T-cell (primary cell): ENCODE data around the gene UTP14C. TPM values are rescaled to one million over a fixed set of nuclear protein-coding genes. Genes with fewer than 3 reads are reported as not detected.
"Not testable (repeated sequence)": the region's sequence is repeated elsewhere in the genome, so short reads cannot be mapped to it uniquely, and the experiment has no call there.

Source experiments
- ATAC-seq, 4 experiments: fragments of 200-7000 bp in 3 of 4; fragments of 150-1000 bp in 1 of 4; cut with Tn5 transposase; replicated peaks in 1 of 4; 1 replicate in 3 of 4; 2 replicates in 1 of 4; pipeline ENCODE4 v1.10.0; 2021; ENCODE audit warnings: moderate library complexity in 3 of 4, mild to moderate bottlenecking in 2 of 4, moderate number of reproducible peaks in 1 of 4
- CTCF ChIA-PET, 2 donors: fragments of 300-600 bp; sonication (Branson Sonifier 250); formaldehyde crosslinking; loops; one replicate each; lab custom pipeline; 2022; ENCODE audit warnings: antibody characterized with exemption in 2 of 2; lab: Charles Lee
- POLR2A ChIA-PET, 2 donors: fragments of 300-600 bp; sonication (Branson Sonifier 250); formaldehyde crosslinking; loops; one replicate each; lab custom pipeline; 2022; ENCODE audit warnings: antibody characterized with exemption in 2 of 2; lab: Charles Lee
- DNase-seq, 35 experiments: peaks; one replicate each; pipeline versions ENCODE4 v3.0.0 to v3.0.0-alpha.2; 2013 to 2023
- H3K27ac ChIP-seq: one replicate; pipeline ENCODE4 v1.5.1; 2013; ENCODE audit warnings: low read length
- H3K27me3 ChIP-seq, 2 experiments: replicated peaks in 1 of 2; 1 replicate in 1 of 2; 2 replicates in 1 of 2; pipeline versions ENCODE4 v1.6.1 to v1.7.0; 2013; ENCODE audit warnings: low read length in 1 of 2, mixed read lengths in 1 of 2; ENCODE audit not compliant: control insufficient read depth in 2 of 2, insufficient read depth in 2 of 2; ENCODE audit errors: extremely low read depth in 1 of 2
- H3K36me3 ChIP-seq, 2 donors: 1 replicate in 1 of 2; 2 replicates in 1 of 2; pipeline versions ENCODE4 v1.6.1 to v1.7.0; 2013; ENCODE audit warnings: low read length in 1 of 2; ENCODE audit not compliant: control insufficient read depth in 2 of 2, insufficient read depth in 1 of 2; ENCODE audit errors: extremely low read depth in 1 of 2
- H3K4me1 ChIP-seq, 2 experiments: 1 replicate in 1 of 2; 2 replicates in 1 of 2; pipeline versions ENCODE4 v1.6.1 to v1.7.0; 2013; ENCODE audit warnings: low read length in 2 of 2, mixed read lengths in 1 of 2; ENCODE audit not compliant: insufficient read depth in 2 of 2, control insufficient read depth in 1 of 2; ENCODE audit errors: extremely low read depth in 1 of 2
- H3K4me3 ChIP-seq, 2 donors: 1 replicate in 1 of 2; 2 replicates in 1 of 2; pipeline versions ENCODE4 v1.5.1 to v1.7.0; 2013; ENCODE audit warnings: mild to moderate bottlenecking in 2 of 2, low read length in 1 of 2, moderate library complexity in 1 of 2; ENCODE audit not compliant: control insufficient read depth in 1 of 2; ENCODE audit errors: extremely low read depth in 1 of 2
- H3K9me3 ChIP-seq: 2 replicates; pipeline ENCODE4 v1.7.0; 2013
- H3K27ac Mint-ChIP-seq, 2 donors: one replicate each; pipeline ENCODE4 v1.8.0; 2020 to 2021; ENCODE audit warnings: mild to moderate bottlenecking in 2 of 2, mixed read lengths in 2 of 2
- H3K27me3 Mint-ChIP-seq, 2 donors: one replicate each; pipeline ENCODE4 v1.8.0; 2021 to 2022; ENCODE audit warnings: mixed read lengths in 2 of 2
- H3K36me3 Mint-ChIP-seq: one replicate; pipeline ENCODE4 v1.8.0; 2021; ENCODE audit warnings: mixed read lengths
- H3K4me1 Mint-ChIP-seq, 3 donors: one replicate each; pipeline ENCODE4 v1.8.0; 2020 to 2022; ENCODE audit warnings: mixed read lengths in 3 of 3, mild to moderate bottlenecking in 1 of 3
- H3K4me3 Mint-ChIP-seq, 3 donors: one replicate each; pipeline ENCODE4 v1.8.0; 2020 to 2022; ENCODE audit warnings: mild to moderate bottlenecking in 3 of 3, mixed read lengths in 3 of 3, moderate library complexity in 3 of 3
- H3K9me3 Mint-ChIP-seq, 3 donors: one replicate each; pipeline ENCODE4 v1.8.0; 2020 to 2022; ENCODE audit warnings: mixed read lengths in 3 of 3
- WGBS: methylation state at CpG from one replicate; pipeline ENCODE4 v1.1.5; 2013; ENCODE audit warnings: missing lambda C conversion rate; ENCODE audit not compliant: insufficient coverage; 5-methylcytosine and 5-hydroxymethylcytosine counted together
- total RNA-seq, 35 experiments: library from RNA in 6 of 35; stranded (reverse) in 6 of 35; fragments of 120-200 nt in 1 of 35; gene quantifications; one replicate each; pipeline versions ENCODE4 v1.2.1 to v1.2.4 and lab custom pipeline; 2013 to 2026

UTP14C gene
- total RNA-seq, 5 donors from 2014 or later (not counting 1 experiment from before 2014, with no cell fraction given), result 4.3 to 13.0 (median 11.0) TPM

DNA sequence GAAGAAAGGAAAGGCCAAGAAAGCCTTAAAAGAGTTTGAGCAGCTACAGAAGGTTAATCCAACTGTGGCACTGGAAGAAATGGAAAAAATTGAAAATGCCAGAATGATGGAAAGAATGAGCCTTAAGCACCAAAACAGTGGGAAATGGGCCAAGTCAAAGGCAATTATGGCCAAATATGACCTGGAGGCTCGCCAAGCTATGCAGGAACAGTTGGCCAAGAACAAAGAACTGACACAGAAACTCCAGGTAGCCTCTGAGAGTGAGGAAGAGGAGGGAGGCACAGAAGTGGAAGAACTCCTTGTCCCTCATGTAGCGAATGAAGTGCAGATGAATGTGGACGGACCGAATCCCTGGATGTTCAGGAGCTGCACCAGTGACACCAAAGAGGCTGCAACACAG lies 5.1 kb downstream of the UTP14C start:
- H3K27me3 Mint-ChIP-seq, result no peaks in the 10 kb centered on the region
- ATAC-seq, result no peak
- Histone ChIP-seq H3K4me3 (no peak overlapping the region), H3K9me3 (no peaks in the 10 kb centered on the region), H3K27me3 (no peaks in the 10 kb centered on the region), H3K36me3 (peaks cover 0 to 24% of the 10 kb centered on the region in 2 donors), H3K4me1 (peaks cover 0 to 10% of the 10 kb centered on the region in 2 experiments), H3K27ac (no peak overlapping the region)
- H3K36me3 Mint-ChIP-seq, result peaks cover 61% of the 10 kb centered on the region
- peaks cover 30 to 41% (median 38%) of the 10 kb centered on the region in 3 donors for H3K4me1 Mint-ChIP-seq
- ChIA-PET CTCF (no interaction called here), POLR2A (interaction anchor here in 1 of 2 donors (0.6 kb wide), 2 partner anchors 13 to 17 kb away, joined by 3 read pairs; partner anchors contain the start of gene ALG11)
- no peak for DNase-seq
- peak overlapping the region in 1 of 3 donors; percentile 27 for H3K4me3 Mint-ChIP-seq
- no peak overlapping the region for H3K27ac Mint-ChIP-seq
- H3K9me3 Mint-ChIP-seq, result peaks cover 10 to 18% (median 12%) of the 10 kb centered on the region in 3 donors
- 100% methylated on average over 4 of the region's 4 CpGs for WGBS

DNA sequence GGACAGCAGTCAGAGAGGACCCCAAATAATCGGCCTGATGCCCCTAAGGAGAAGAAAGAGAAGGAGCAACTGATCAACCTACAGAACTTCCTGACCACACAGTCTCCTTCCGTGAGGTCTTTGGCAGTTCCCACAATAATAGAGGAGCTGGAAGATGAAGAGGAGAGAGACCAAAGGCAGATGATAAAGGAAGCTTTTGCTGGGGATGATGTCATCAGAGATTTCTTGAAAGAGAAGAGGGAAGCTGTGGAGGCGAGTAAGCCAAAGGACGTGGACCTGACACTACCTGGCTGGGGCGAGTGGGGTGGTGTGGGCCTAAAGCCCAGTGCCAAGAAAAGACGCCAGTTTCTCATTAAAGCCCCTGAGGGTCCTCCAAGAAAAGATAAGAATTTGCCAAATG lies 5.9 kb downstream of the UTP14C start:
- ATAC-seq, H3K27me3 Mint-ChIP-seq, CTCF ChIA-PET, H3K4me3 ChIP-seq, H3K4me3 Mint-ChIP-seq, H3K27ac Mint-ChIP-seq, H3K9me3 ChIP-seq, DNase-seq, H3K27me3 ChIP-seq, POLR2A ChIA-PET, H3K27ac ChIP-seq: not testable (repeated sequence)
- Mint-ChIP-seq H3K4me1 (peaks cover 25 to 34% (median 34%) of the 10 kb centered on the region in 3 donors), H3K9me3 (peaks cover 10 to 18% (median 12%) of the 10 kb centered on the region in 3 donors), H3K36me3 (peaks cover 56% of the 10 kb centered on the region)
- Histone ChIP-seq H3K36me3 (peaks cover 0 to 16% of the 10 kb centered on the region in 2 donors), H3K4me1 (peaks cover 0 to 10% of the 10 kb centered on the region in 2 experiments)
- no CpG with 5 or more reads among the region's 6 CpGs for WGBS

DNA sequence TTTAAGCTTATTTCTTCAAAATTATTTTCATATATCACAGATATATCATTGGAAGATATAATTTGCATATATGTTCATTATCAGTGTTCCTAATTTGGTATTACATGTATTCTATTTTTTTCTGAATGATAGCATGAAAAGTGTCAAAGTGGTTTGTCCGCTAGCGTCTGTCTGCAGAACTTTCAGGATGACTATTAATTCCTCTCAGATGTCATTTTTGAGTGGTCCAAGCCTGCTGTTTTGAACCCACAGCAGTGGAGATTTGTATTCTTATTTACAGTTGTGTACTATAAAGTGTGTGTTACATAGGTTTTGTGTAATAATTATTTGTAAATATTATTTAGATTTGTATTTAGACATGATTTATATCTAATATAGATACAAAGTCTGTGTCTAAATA lies 8.5 kb downstream of the UTP14C start:
- H3K36me3 ChIP-seq, result peaks cover 0 to 3% of the 10 kb centered on the region in 2 donors
- H3K27ac ChIP-seq, result no peak overlapping the region
- POLR2A ChIA-PET, result no interaction called here
- Mint-ChIP-seq H3K27ac (no peak overlapping the region), H3K36me3 (peaks cover 41% of the 10 kb centered on the region), H3K4me1 (peaks cover 5 to 19% (median 14%) of the 10 kb centered on the region in 3 donors), H3K4me3 (no peak overlapping the region), H3K27me3 (no peaks in the 10 kb centered on the region), H3K9me3 (peaks cover 0 to 4% (median 4%) of the 10 kb centered on the region in 3 donors)
- CTCF ChIA-PET, result no interaction called here
- no peaks in the 10 kb centered on the region for H3K4me1 ChIP-seq
- ATAC-seq (no peak), DNase-seq (no peak)
- no peaks in the 10 kb centered on the region for H3K27me3 ChIP-seq
- H3K9me3 ChIP-seq, result no peaks in the 10 kb centered on the region
- no peak overlapping the region for H3K4me3 ChIP-seq
- WGBS, result 67% methylated on average over 2 of the region's 2 CpGs

DNA sequence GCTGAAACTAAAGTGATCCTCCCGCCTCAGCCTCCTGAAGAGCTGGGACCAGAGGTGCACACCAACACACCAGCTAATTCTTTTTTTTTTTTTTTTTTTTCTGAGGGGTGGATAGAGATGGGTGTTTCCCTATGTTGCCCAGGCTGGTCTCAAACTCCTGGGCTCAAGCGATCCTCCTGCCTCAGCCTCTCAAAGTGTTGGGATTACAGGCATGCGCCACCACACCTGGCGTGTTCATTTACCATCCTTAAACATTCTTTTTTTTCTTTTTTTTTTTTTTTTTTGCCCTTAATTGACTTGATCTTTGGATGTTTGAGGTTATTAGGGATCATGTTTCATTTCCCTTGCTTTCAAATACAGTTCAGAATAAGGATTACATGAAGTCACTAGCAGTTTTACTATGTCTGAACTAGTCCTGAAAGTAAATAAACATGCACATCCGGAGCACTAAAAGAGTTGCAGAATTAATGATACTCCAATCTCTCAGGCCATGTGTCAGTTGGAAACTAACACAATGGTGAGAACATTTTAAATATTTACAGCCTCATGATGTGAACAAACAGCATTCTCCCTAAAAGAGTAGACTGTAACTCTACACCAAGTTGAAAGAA lies 10.2 kb downstream of the UTP14C start:
- WGBS, result no CpG with 5 or more reads among the region's 5 CpGs
- no peaks in the 10 kb centered on the region for H3K9me3 ChIP-seq
- no peak overlapping the region for H3K27ac ChIP-seq
- peaks cover 0 to 14% (median 13%) of the 10 kb centered on the region in 3 donors for H3K4me1 Mint-ChIP-seq
- ATAC-seq (no peak), DNase-seq (no peak)
- H3K27ac Mint-ChIP-seq, result no peak overlapping the region
- no peaks in the 10 kb centered on the region for H3K9me3 Mint-ChIP-seq
- H3K36me3 Mint-ChIP-seq, result peaks cover 28% of the 10 kb centered on the region
- ChIA-PET CTCF (interaction anchor here (0.6 to 0.7 kb wide), 4 partner anchors 64 to 853 kb away, joined by 3 to 6 read pairs (median 4); no protein-coding TSS in a partner anchor), POLR2A (interaction anchor here in 1 of 2 donors (0.6 kb wide), 2 partner anchors 160 to 612 kb away, joined by 3 to 4 read pairs; no protein-coding TSS in a partner anchor)
- H3K4me1 ChIP-seq, result no peaks in the 10 kb centered on the region
- no peaks in the 10 kb centered on the region for H3K27me3 ChIP-seq
- no peaks in the 10 kb centered on the region for H3K27me3 Mint-ChIP-seq
- H3K36me3 ChIP-seq, result no peaks in the 10 kb centered on the region
- H3K4me3 Mint-ChIP-seq, result no peak overlapping the region
- H3K4me3 ChIP-seq, result no peak overlapping the region

DNA sequence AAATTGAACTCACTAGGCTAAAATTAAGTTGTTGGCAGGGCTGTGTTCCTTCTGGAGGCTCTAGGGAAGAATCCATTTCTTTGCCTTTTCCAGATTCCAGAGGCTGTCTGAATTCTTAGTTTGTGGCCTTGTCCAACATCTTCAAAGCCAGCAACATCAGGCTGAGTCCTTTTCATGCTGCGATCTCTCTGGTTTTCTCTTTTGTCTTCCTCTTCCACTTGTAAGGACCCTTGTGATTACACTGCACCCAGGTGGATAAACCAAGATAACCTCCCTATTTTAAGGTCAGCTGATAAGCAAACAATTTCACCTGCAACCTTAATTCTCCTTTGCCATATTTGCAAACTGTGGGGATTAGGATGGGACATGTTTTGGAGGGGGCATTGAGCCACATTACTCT lies 11.5 kb downstream of the UTP14C start:
- ChIA-PET POLR2A (interaction anchor here in 1 of 2 donors (0.6 kb wide), 1 partner anchor 37 kb away, joined by 3 read pairs; no protein-coding TSS in a partner anchor), CTCF (no interaction called here)
- no peaks in the 10 kb centered on the region for H3K9me3 ChIP-seq
- H3K27ac Mint-ChIP-seq, result no peak overlapping the region
- no peaks in the 10 kb centered on the region for H3K4me1 ChIP-seq
- H3K27me3 ChIP-seq, result no peaks in the 10 kb centered on the region
- peaks cover 0 to 5% (median 0%) of the 10 kb centered on the region in 3 donors for H3K9me3 Mint-ChIP-seq
- peaks cover 0 to 7% (median 7%) of the 10 kb centered on the region in 3 donors for H3K4me1 Mint-ChIP-seq
- DNase-seq (no peak), ATAC-seq (no peak)
- H3K36me3 ChIP-seq, result no peaks in the 10 kb centered on the region
- H3K27me3 Mint-ChIP-seq, result no peaks in the 10 kb centered on the region
- no peak overlapping the region for H3K4me3 Mint-ChIP-seq
- WGBS, result no CpG with 5 or more reads among the region's 1 CpG
- H3K36me3 Mint-ChIP-seq, result peaks cover 21% of the 10 kb centered on the region
- H3K4me3 ChIP-seq, result no peak overlapping the region
- no peak overlapping the region for H3K27ac ChIP-seq

DNA sequence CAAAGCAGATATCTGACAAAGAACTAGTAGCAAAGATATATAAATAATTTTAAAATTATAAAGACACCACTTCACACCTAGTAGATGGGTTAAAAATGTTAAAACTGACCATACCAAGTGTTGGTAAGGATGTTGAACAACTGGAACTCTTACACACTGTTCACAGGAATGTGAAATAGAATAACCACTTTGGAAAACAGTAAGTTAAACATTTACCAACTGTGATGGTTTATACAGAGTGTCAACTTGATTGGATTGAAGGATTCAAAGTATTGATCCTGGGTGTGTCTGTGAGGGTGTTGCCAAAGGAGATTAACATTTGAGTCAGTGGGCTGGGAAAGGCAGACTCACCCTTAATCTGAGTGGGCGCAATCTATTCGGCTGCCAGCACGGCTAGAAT lies 19.2 kb downstream of the UTP14C start:
- DNase-seq, result no peak
- Histone ChIP-seq H3K4me3 (no peak overlapping the region), H3K27me3 (no peaks in the 10 kb centered on the region), H3K9me3 (no peaks in the 10 kb centered on the region), H3K27ac (no peak overlapping the region), H3K36me3 (no peaks in the 10 kb centered on the region), H3K4me1 (no peaks in the 10 kb centered on the region)
- no peak for ATAC-seq
- ChIA-PET POLR2A (no interaction called here), CTCF (no interaction called here)
- no peak overlapping the region for H3K4me3 Mint-ChIP-seq
- H3K27ac Mint-ChIP-seq, result no peak overlapping the region
- H3K27me3 Mint-ChIP-seq, result no peaks in the 10 kb centered on the region
- H3K4me1 Mint-ChIP-seq, result no peaks in the 10 kb centered on the region
- 74% methylated on average over 3 of the region's 3 CpGs for WGBS
- H3K36me3 Mint-ChIP-seq, result peaks cover 16% of the 10 kb centered on the region
- H3K9me3 Mint-ChIP-seq, result peaks cover 5 to 16% (median 7%) of the 10 kb centered on the region in 3 donors
